GM19468 (cell line): Measurements from ENCODE around the gene PPP5C.

ENCODE experiments used
- ATAC-seq: cut with Tn5 transposase; IDR thresholded peaks from one replicate; pipeline ENCODE4 v1.9.1; 2021; ENCODE audit warnings: mild to moderate bottlenecking, moderate library complexity, moderate number of reproducible peaks; ENCODE audit not compliant: unreplicated experiment; ENCODE audit errors: extremely low read depth

PPP5C gene

GRCh38 chr19:46328079-46328478 lies 18.8 kb upstream of the PPP5C start:
- no peak for ATAC-seq

GRCh38 chr19:46330319-46330918 lies 16.5 kb upstream of the PPP5C start:
- ATAC-seq = no peak

GRCh38 chr19:46337487-46337886 lies 9.4 kb upstream of the PPP5C start:
- no peak for ATAC-seq

GRCh38 chr19:46339446-46339845 lies 7.4 kb upstream of the PPP5C start:
- no peak for ATAC-seq

- ATAC-seq = no peak
Measured at GRCh38 chr19:46340051-46340659, 6.7 kb upstream of the PPP5C start.

- no peak for ATAC-seq
Measured at GRCh38 chr19:46341937-46342336, 5.0 kb upstream of the PPP5C start.

GRCh38 chr19:46344363-46344762 lies 2.5 kb upstream of the PPP5C start:
- ATAC-seq = no peak

GRCh38 chr19:46345157-46345556 lies 1.7 kb upstream of the PPP5C start:
- ATAC-seq = no peak

GRCh38 chr19:46347572-46347883 lies 641 bp downstream of the PPP5C start:
- no peak for ATAC-seq

GRCh38 chr19:46347985-46348384 lies 1.1 kb downstream of the PPP5C start:
- no peak for ATAC-seq

GRCh38 chr19:46349311-46349993 lies 2.6 kb downstream of the PPP5C start:
- ATAC-seq = no peak

- no peak for ATAC-seq
Measured at GRCh38 chr19:46350029-46350757, 3.3 kb downstream of the PPP5C start.

- ATAC-seq = no peak
Measured at GRCh38 chr19:46350758-46351159, 3.9 kb downstream of the PPP5C start.

GRCh38 chr19:46351241-46352041 lies 4.6 kb downstream of the PPP5C start:
- no peak for ATAC-seq

GRCh38 chr19:46353730-46354528 lies 7.0 kb downstream of the PPP5C start:
- ATAC-seq = no peak

- ATAC-seq = no peak
Measured at GRCh38 chr19:46355234-46356148, 8.6 kb downstream of the PPP5C start.

GRCh38 chr19:46356149-46357055 lies 9.5 kb downstream of the PPP5C start:
- ATAC-seq = no peak
